H1 (cell line): ENCODE measurements around the gene STAMBPL1. TPM values are rescaled to one million over a fixed set of nuclear protein-coding genes. Genes with fewer than 3 reads are reported as not detected.

Source experiments
- polyA plus RNA-seq, 7 experiments: library from polyadenylated mRNA; depleted of rRNA in 3 of 7; stranded (reverse) in 5 of 7; unstranded in 2 of 7; fragments of >200 nt in 5 of 7; fragments of 200-250 nt in 2 of 7; gene quantifications; 1 replicate in 5 of 7; 2 replicates in 1 of 7; 4 replicates in 1 of 7; pipeline versions ENCODE4 v1.2.1 to v1.2.3, GENCODE V29; 2011 to 2013; ENCODE audit warnings: missing spikeins in 2 of 7, mixed read lengths in 2 of 7
- total RNA-seq: library from RNA; stranded (reverse); fragmentation: NEBNext Ultra II Directional; extraction: Animal tissue kit (Norgen Biotek cat#: 25700); gene quantifications from 2 replicates; pipeline ENCODE4 v1.2.1, GENCODE V29; 2021

STAMBPL1 gene
- total and polyA plus RNA-seq, 2 of the 8 experiments (the other 6 are each of a cell fraction or from before 2014, with no cell fraction given): 5.5 TPM

Other genes starting within 250 kb of the STAMBPL1 start
- not detected in 2 replicates for gene LIPF, start 215.8 kb upstream of the STAMBPL1 start, total RNA-seq
- gene LIPF, start 215.8 kb upstream of the STAMBPL1 start, polyA plus RNA-seq (2011; rRNA removed): not detected in 2 replicates
- gene LIPK, start 174.0 kb upstream of the STAMBPL1 start, total RNA-seq: not detected in 2 replicates
- gene LIPK, start 174.0 kb upstream of the STAMBPL1 start, polyA plus RNA-seq (2011; rRNA removed): not detected in 2 replicates
- gene LIPN, start 120.2 kb upstream of the STAMBPL1 start, total RNA-seq: not detected in 2 replicates
- gene LIPN, start 120.2 kb upstream of the STAMBPL1 start, polyA plus RNA-seq (2011; rRNA removed): not detected in 2 replicates
- gene LIPM, start 77.5 kb upstream of the STAMBPL1 start, total RNA-seq: not detected in 2 replicates
- gene LIPM, start 77.5 kb upstream of the STAMBPL1 start, polyA plus RNA-seq (2011; rRNA removed): not detected in 2 replicates
- not detected in 2 replicates for gene ANKRD22, start 28.4 kb upstream of the STAMBPL1 start, total RNA-seq
- 0.05 and 0.68 TPM in 2 replicates for gene ANKRD22, start 28.4 kb upstream of the STAMBPL1 start, polyA plus RNA-seq (2011; rRNA removed)
- gene ACTA2, start 72.5 kb downstream of the STAMBPL1 start, total RNA-seq: 2.0 and 3.5 TPM in 2 replicates
- 8.7 and 8.9 TPM in 2 replicates for gene ACTA2, start 72.5 kb downstream of the STAMBPL1 start, polyA plus RNA-seq (2011; rRNA removed)
- gene FAS, start 110.6 kb downstream of the STAMBPL1 start, total RNA-seq: 4.0 and 5.4 TPM in 2 replicates
- gene FAS, start 110.6 kb downstream of the STAMBPL1 start, polyA plus RNA-seq (2011; rRNA removed): 3.7 and 6.7 TPM in 2 replicates